Keratinocyte (primary cell): Measurements from ENCODE around the gene DPH6. TPM values are rescaled to one million over a fixed set of nuclear protein-coding genes. Genes with fewer than 3 reads are reported as not detected.

Experiments
- DNase-seq: peaks from one replicate; pipeline ENCODE4 v3.0.0-alpha.2; 2011; ENCODE audit warnings: low read depth, missing footprints, low spot score
- FAIRE-seq: peaks from 2 replicates; lab custom pipeline; 2011; peaks lifted over from hg19 to GRCh38; lab: Jason Lieb, UNC
- H2AFZ ChIP-seq: 2 replicates; pipeline ENCODE4 v1.6.0; 2012; ENCODE audit warnings: low read length, control low read depth, inconsistent platforms; ENCODE audit not compliant: control insufficient read depth
- H3K27ac ChIP-seq: 2 replicates; pipeline ENCODE4 v1.5.1; 2011; ENCODE audit warnings: low read length; ENCODE audit not compliant: control insufficient read depth, insufficient read depth
- H3K27me3 ChIP-seq: 3 replicates; pipeline ENCODE4 v1.6.0; 2011; ENCODE audit warnings: low read length; ENCODE audit not compliant: control insufficient read depth, insufficient read depth; ENCODE audit errors: extremely low read depth
- H3K36me3 ChIP-seq, 2 experiments: 2 replicates in 1 of 2; 3 replicates in 1 of 2; pipeline ENCODE4 v1.5.1; 2011; ENCODE audit warnings: low read length in 2 of 2, mild to moderate bottlenecking in 1 of 2; ENCODE audit not compliant: control insufficient read depth in 2 of 2, insufficient read depth in 2 of 2; ENCODE audit errors: extremely low read depth in 1 of 2
- H3K4me1 ChIP-seq: 3 replicates; pipeline ENCODE4 v1.5.1; 2011; ENCODE audit warnings: low read length; ENCODE audit not compliant: control insufficient read depth, insufficient read depth; ENCODE audit errors: extremely low read depth
- H3K4me2 ChIP-seq: 3 replicates; pipeline ENCODE4 v1.6.0; 2011; ENCODE audit warnings: low read depth, low read length; ENCODE audit not compliant: control insufficient read depth, insufficient read depth; ENCODE audit errors: extremely low read depth
- H3K4me3 ChIP-seq, 3 experiments: fragments of 200-600 bp in 1 of 3; sonication (generic) in 1 of 3; 2 replicates in 2 of 3; 3 replicates in 1 of 3; pipeline ENCODE4 v1.5.1; 2011 to 2016; ENCODE audit warnings: low read length in 3 of 3, mild to moderate bottlenecking in 3 of 3, control low read depth in 2 of 3, inconsistent platforms in 1 of 3, low read depth in 1 of 3, mixed read lengths in 1 of 3, mixed run types in 1 of 3, moderate library complexity in 1 of 3; ENCODE audit not compliant: control insufficient read depth in 2 of 3, insufficient read depth in 2 of 3; ENCODE audit errors: extremely low read depth in 1 of 3
- H3K79me2 ChIP-seq: 2 replicates; pipeline ENCODE4 v1.6.0; 2012; ENCODE audit warnings: low read length; ENCODE audit not compliant: control insufficient read depth, insufficient read depth
- H3K9ac ChIP-seq: 3 replicates; pipeline ENCODE4 v1.6.0; 2011; ENCODE audit warnings: low read length; ENCODE audit not compliant: control insufficient read depth, insufficient read depth; ENCODE audit errors: extremely low read depth
- H3K9me1 ChIP-seq: 3 replicates; pipeline ENCODE4 v1.6.0; 2011; ENCODE audit warnings: low read length; ENCODE audit not compliant: control insufficient read depth, insufficient read depth; ENCODE audit errors: extremely low read depth
- H3K9me3 ChIP-seq: 2 replicates; pipeline ENCODE4 v1.5.1; 2012; ENCODE audit warnings: low read depth, low read length; ENCODE audit not compliant: control insufficient read depth
- H4K20me1 ChIP-seq: 3 replicates; pipeline ENCODE4 v1.6.0; 2011; ENCODE audit warnings: low read length; ENCODE audit not compliant: control insufficient read depth, insufficient read depth; ENCODE audit errors: extremely low read depth
- EZH2 ChIP-seq: IDR thresholded peaks from one replicate; pipeline ENCODE4 v1.6.1; 2012; ENCODE audit warnings: inconsistent platforms, mild to moderate bottlenecking, low read length, moderate library complexity
- dilution Hi-C: fragments of 300-500 bp; cut with MboI; formaldehyde crosslinking; loops from one replicate; pipeline ENCODE4 v1.7.0; 2020; ENCODE audit warnings: low sequenced_read_pairs; ENCODE audit not compliant: extremely low pct_ligation_motif_present
- polyA plus RNA-seq, 5 experiments: library from polyadenylated mRNA; depleted of rRNA in 3 of 5; stranded (reverse) in 3 of 5; stranded (forward) in 1 of 5; unstranded in 1 of 5; fragments of >200 nt; gene quantifications; 1 replicate in 1 of 5; 2 replicates in 3 of 5; 3 replicates in 1 of 5; pipeline versions ENCODE4 v1.2.1 to v1.2.3, GENCODE V29; 2011 to 2012; ENCODE audit warnings: missing spikeins in 2 of 5, low read depth in 1 of 5, low replicate concordance in 1 of 5
- TF ChIP-seq, protein P1 (sequence below), 3 experiments: IDR thresholded peaks in 1 of 3; conservative IDR thresholded peaks in 1 of 3; optimal IDR thresholded peaks in 1 of 3; 2 replicates in 2 of 3; 3 replicates in 1 of 3; pipeline versions ENCODE3 to v1.5.1; 2011; ENCODE audit warnings: low read length in 3 of 3, mild to moderate bottlenecking in 3 of 3, moderate library complexity in 2 of 3, control low read depth in 1 of 3, inconsistent platforms in 1 of 3; ENCODE audit not compliant: insufficient read depth in 2 of 3; ENCODE audit errors: extremely low read depth in 1 of 3

The DPH6 gene
- polyA plus RNA-seq, 1 donor (not counting 4 experiments of a cell fraction or from before 2014, with no cell fraction given), result 13.6 TPM

DNA sequence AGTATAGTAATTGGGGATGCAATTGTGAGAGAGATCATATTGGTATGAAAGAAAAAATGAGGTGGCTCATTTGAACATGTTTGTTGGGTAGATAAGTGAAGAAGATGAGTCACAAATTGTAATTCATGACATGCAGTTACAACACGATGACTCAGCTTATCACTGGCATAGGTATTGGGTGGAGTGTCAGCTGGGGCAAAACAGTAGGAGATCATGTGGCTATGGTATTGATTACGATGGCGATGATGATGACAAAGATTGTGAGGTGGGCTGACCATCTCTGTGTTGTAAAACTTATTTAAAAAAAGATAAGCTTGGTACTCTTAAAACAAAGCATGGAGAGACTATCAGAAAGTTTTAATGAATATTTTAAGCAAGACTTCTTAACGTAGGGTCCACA is 11.6 kb upstream of the DPH6 start:
- Histone ChIP-seq H2AFZ (peak overlapping the region; percentile 44), H3K27me3 (no peaks in the 10 kb centered on the region), H3K27ac (peak overlapping the region; percentile 84), H3K4me1 (peaks cover 15% of the 10 kb centered on the region), H3K4me3 (no peak overlapping the region), H3K36me3 (no peaks in the 10 kb centered on the region), H3K79me2 (no peaks in the 10 kb centered on the region), H3K9ac (peak overlapping the region; percentile 43), H3K9me3 (no peaks in the 10 kb centered on the region), H3K9me1 (no peaks in the 10 kb centered on the region), H4K20me1 (no peaks in the 10 kb centered on the region), H3K4me2 (peak overlapping the region; percentile 69)
- TF ChIP-seq, protein P1, sequence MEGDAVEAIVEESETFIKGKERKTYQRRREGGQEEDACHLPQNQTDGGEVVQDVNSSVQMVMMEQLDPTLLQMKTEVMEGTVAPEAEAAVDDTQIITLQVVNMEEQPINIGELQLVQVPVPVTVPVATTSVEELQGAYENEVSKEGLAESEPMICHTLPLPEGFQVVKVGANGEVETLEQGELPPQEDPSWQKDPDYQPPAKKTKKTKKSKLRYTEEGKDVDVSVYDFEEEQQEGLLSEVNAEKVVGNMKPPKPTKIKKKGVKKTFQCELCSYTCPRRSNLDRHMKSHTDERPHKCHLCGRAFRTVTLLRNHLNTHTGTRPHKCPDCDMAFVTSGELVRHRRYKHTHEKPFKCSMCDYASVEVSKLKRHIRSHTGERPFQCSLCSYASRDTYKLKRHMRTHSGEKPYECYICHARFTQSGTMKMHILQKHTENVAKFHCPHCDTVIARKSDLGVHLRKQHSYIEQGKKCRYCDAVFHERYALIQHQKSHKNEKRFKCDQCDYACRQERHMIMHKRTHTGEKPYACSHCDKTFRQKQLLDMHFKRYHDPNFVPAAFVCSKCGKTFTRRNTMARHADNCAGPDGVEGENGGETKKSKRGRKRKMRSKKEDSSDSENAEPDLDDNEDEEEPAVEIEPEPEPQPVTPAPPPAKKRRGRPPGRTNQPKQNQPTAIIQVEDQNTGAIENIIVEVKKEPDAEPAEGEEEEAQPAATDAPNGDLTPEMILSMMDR (optimal IDR thresholded peaks at IDR 0.05 in 1 of 3, IDR thresholded peaks at IDR 0.05 in 1 of 3, conservative IDR thresholded peaks at IDR 0.05 in 1 of 3; ENCODE audit: extremely low read depth in 1 of 3, insufficient read depth in 2 of 3, low read length in 3 of 3), result no peak
- no peak for TF ChIP-seq EZH2
- DNase-seq, result peak; percentile 80
- FAIRE-seq, result peak; percentile 98
- dilution Hi-C loops, result no loop called here

DNA sequence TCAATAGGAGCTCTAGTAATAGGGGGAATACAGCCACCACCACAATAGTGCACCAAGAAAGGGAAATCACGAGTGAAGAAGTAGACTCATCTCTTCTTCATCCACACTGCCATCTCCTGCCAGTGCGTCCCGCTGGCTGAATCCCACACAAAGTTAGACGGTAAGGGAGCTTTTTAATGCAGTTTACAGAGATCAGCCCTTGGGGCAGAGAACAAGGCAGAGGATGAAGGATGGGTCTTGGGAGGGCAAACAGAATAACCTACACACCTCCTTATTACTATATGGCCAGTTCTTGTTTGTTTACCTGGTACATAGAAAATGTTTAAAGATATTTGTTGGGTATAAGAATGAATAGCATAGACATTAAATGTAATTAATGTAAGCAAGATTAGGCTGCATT is 11.0 kb upstream of the DPH6 start:
- Histone ChIP-seq H3K4me1 (peaks cover 15% of the 10 kb centered on the region), H3K9me1 (no peaks in the 10 kb centered on the region), H3K79me2 (no peaks in the 10 kb centered on the region), H3K9ac (peak overlapping the region; percentile 30), H3K4me2 (peak overlapping the region; percentile 69), H3K36me3 (no peaks in the 10 kb centered on the region), H3K9me3 (no peaks in the 10 kb centered on the region), H3K27ac (peak overlapping the region; percentile 84), H3K27me3 (no peaks in the 10 kb centered on the region), H3K4me3 (no peak overlapping the region), H2AFZ (peak overlapping the region; percentile 64), H4K20me1 (no peaks in the 10 kb centered on the region)
- TF ChIP-seq, protein P1 (optimal IDR thresholded peaks at IDR 0.05 in 1 of 3, IDR thresholded peaks at IDR 0.05 in 1 of 3, conservative IDR thresholded peaks at IDR 0.05 in 1 of 3; ENCODE audit: extremely low read depth in 1 of 3, insufficient read depth in 2 of 3, low read length in 3 of 3), result peak in 1 of 3 experiments; percentile 21
- TF ChIP-seq EZH2, result no peak
- FAIRE-seq, result no peak
- dilution Hi-C loops, result no loop called here
- no peak for DNase-seq
